Panc1 (cell line): ENCODE data around the gene DDX10.

Experiments
- POLR2AphosphoS5 ChIP-seq: IDR thresholded peaks from 2 replicates; pipeline ENCODE4 v1.6.1; 2012; ENCODE audit warnings: mild to moderate bottlenecking, low read depth, low read length, moderate library complexity
- SIN3A ChIP-seq: IDR thresholded peaks from 2 replicates; pipeline ENCODE4 v1.6.1; 2012; ENCODE audit warnings: low read depth, mild to moderate bottlenecking, low read length, moderate library complexity, borderline replicate concordance; ENCODE audit not compliant: insufficient read depth
- TF ChIP-seq, protein P1 (sequence below): fragments of 450-650 bp; IDR thresholded peaks from 2 replicates; pipeline ENCODE4 v1.5.1; 2017; ENCODE audit warnings: mild to moderate bottlenecking

DNA sequence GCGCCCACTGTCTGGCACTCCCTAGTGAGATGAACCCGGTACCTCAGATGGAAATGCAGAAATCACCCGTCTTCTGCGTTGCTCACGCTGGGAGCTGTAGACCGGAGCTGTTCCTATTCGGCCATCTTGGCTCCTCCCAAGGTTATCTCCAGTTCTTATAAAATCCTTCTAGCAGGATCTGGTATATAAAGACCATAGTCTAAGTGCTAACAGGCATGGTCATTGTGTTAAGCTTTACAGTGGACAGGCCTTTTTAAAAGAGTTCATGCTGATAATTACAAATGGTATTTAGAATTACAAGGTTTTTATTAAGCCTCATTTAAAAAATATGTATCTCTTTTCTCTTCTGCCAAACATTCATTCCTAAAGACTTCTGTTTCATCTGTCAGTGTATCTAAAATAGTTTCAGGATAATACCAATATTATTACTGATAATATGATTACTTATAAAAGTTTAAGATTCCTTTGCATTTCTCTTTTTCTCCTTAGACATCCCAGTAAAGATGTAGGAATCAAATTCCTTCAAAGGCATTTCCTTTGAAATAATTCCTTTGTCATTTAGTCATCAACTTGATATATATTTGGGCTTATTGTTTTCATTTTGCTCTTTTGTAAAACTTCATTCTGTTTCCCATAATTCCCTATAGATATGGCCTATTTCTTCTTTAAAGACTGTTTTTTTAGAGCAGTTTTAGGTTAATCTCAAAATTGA is 20.7 kb downstream of the DDX10 start:
- TF ChIP-seq, protein P1, sequence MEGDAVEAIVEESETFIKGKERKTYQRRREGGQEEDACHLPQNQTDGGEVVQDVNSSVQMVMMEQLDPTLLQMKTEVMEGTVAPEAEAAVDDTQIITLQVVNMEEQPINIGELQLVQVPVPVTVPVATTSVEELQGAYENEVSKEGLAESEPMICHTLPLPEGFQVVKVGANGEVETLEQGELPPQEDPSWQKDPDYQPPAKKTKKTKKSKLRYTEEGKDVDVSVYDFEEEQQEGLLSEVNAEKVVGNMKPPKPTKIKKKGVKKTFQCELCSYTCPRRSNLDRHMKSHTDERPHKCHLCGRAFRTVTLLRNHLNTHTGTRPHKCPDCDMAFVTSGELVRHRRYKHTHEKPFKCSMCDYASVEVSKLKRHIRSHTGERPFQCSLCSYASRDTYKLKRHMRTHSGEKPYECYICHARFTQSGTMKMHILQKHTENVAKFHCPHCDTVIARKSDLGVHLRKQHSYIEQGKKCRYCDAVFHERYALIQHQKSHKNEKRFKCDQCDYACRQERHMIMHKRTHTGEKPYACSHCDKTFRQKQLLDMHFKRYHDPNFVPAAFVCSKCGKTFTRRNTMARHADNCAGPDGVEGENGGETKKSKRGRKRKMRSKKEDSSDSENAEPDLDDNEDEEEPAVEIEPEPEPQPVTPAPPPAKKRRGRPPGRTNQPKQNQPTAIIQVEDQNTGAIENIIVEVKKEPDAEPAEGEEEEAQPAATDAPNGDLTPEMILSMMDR = no peak
- TF ChIP-seq SIN3A (no peak), POLR2AphosphoS5 (no peak)
